Skeletal muscle cell (primary cell): ENCODE results near the gene SH3RF3.

ENCODE experiments used
- DNase-seq: peaks from one replicate; pipeline ENCODE4 v3.0.0-alpha.2; 2010; ENCODE audit warnings: low read depth
- H3K4me3 ChIP-seq: 2 replicates; pipeline ENCODE4 v1.5.1; 2011; ENCODE audit warnings: low read depth, mild to moderate bottlenecking, control low read depth, low read length, moderate library complexity

The SH3RF3 gene

GRCh38 chr2:109549016-109549590 is 420.1 kb downstream of the SH3RF3 start:
- H3K4me3 ChIP-seq = no peak overlapping the region
- no peak for DNase-seq
